Progenitor cell of endocrine pancreas (in vitro differentiated cells): ENCODE measurements around the gene MASP1. TPM values are rescaled to one million over a fixed set of nuclear protein-coding genes. Genes with fewer than 3 reads are reported as not detected.

Experiments
- DNase-seq: peaks from one replicate; pipeline ENCODE4 v3.0.0; 2021; ENCODE audit warnings: low spot score; ENCODE audit not compliant: unreplicated experiment
- H3K27ac Mint-ChIP-seq: 2 replicates; pipeline ENCODE4 v1.8.0; 2021; ENCODE audit warnings: mild to moderate bottlenecking, moderate library complexity, mixed read lengths
- H3K27me3 Mint-ChIP-seq: 2 replicates; pipeline ENCODE4 v1.8.0; 2021; ENCODE audit warnings: mixed read lengths
- H3K36me3 Mint-ChIP-seq: 2 replicates; pipeline ENCODE4 v1.8.0; 2022; ENCODE audit warnings: mixed read lengths; ENCODE audit not compliant: insufficient read depth
- H3K4me1 Mint-ChIP-seq: 2 replicates; pipeline ENCODE4 v1.8.0; 2021; ENCODE audit warnings: low read depth, mixed read lengths
- H3K4me3 Mint-ChIP-seq: 2 replicates; pipeline ENCODE4 v1.8.0; 2021; ENCODE audit warnings: low read depth, mild to moderate bottlenecking, moderate library complexity, mixed read lengths
- H3K9me3 Mint-ChIP-seq: 2 replicates; pipeline ENCODE4 v1.8.0; 2021; ENCODE audit warnings: low read depth, mixed read lengths
- CTCF ChIP-seq: fragments of 200-600 bp; sonication (generic); IDR thresholded peaks from one replicate; pipeline ENCODE4 v1.5.0; 2021; ENCODE audit warnings: antibody characterized with exemption, mild to moderate bottlenecking; ENCODE audit not compliant: unreplicated experiment
- total RNA-seq: library from RNA; stranded (reverse); gene quantifications from 2 replicates; pipeline ENCODE4 v1.2.1, GENCODE V29; 2021

MASP1 gene
- total RNA-seq, 1 donor from 2014 or later = 0.60 TPM

DNA sequence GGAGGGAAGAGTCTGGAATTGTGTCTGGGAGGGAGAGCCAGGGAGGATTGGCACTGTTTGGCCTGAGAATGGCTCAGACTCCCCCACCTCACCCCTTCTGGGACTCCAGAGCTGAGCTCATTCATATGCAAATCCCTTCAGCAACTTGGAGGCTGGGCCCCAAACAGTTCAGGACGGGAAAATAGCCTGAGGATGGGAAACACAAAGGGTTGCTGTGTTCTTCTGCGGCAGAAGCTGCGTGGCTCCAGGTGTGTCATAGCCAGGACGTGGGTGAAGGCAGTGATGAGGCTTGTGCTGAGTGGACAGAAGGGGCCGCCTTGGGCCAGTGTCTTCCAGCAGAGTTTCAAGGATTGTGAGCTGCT, 16.6 kb downstream of the MASP1 start:
- Mint-ChIP-seq H3K27me3 (peaks cover 4% of the 10 kb centered on the region), H3K9me3 (peaks cover 7% of the 10 kb centered on the region), H3K4me1 (peaks cover 17% of the 10 kb centered on the region), H3K36me3 (peaks cover 2% of the 10 kb centered on the region), H3K4me3 (no peak overlapping the region), H3K27ac (no peak overlapping the region)
- no peak for TF ChIP-seq CTCF
- DNase-seq = peak; percentile 11

DNA sequence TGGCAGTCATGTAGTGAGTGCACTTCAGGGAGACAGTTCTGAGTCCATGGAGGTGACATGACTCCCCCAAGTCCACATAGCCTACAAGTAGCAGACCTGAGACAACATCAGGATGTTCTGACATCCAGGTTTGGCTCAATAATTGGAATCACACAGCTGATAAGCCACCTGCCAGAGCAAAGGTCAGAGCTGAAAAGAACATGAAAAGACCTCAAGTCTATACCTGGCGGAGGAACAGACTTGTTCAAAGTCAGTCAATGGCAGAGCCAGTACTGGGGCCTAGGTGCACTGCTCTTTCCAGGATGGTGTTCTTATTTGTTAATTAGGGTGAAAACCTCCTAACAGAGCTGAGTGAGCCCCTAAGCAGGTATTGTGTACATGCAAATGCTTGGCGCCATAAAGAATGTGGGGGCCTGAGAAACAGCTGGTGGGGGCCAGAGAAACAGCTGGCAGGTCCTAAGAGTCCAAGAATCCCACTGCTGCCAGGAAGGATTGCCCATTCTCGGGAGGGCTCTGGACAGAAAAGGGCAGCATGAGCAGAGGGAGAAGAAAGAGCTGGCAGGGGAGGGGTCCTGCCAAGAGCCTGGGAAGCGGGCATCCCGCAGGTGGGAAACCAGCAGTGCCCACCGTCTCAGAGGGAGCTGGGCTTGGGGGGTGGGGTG, 17.1 kb downstream of the MASP1 start:
- no peak overlapping the region for H3K27ac Mint-ChIP-seq
- no peak for TF ChIP-seq CTCF
- H3K4me1 Mint-ChIP-seq = peaks cover 17% of the 10 kb centered on the region
- DNase-seq = no peak
- peaks cover 4% of the 10 kb centered on the region for H3K27me3 Mint-ChIP-seq
- H3K9me3 Mint-ChIP-seq = peaks cover 12% of the 10 kb centered on the region
- peaks cover 6% of the 10 kb centered on the region for H3K36me3 Mint-ChIP-seq
- H3K4me3 Mint-ChIP-seq = no peak overlapping the region

GRCh38 chr3:187271582-187271981, 20.0 kb downstream of the MASP1 start:
- no peak overlapping the region for H3K27ac Mint-ChIP-seq
- H3K36me3 Mint-ChIP-seq = peaks cover 9% of the 10 kb centered on the region
- peaks cover 14% of the 10 kb centered on the region for H3K4me1 Mint-ChIP-seq
- no peaks in the 10 kb centered on the region for H3K27me3 Mint-ChIP-seq
- H3K4me3 Mint-ChIP-seq = no peak overlapping the region
- DNase-seq = no peak
- no peak for TF ChIP-seq CTCF
- H3K9me3 Mint-ChIP-seq = peaks cover 18% of the 10 kb centered on the region

DNA sequence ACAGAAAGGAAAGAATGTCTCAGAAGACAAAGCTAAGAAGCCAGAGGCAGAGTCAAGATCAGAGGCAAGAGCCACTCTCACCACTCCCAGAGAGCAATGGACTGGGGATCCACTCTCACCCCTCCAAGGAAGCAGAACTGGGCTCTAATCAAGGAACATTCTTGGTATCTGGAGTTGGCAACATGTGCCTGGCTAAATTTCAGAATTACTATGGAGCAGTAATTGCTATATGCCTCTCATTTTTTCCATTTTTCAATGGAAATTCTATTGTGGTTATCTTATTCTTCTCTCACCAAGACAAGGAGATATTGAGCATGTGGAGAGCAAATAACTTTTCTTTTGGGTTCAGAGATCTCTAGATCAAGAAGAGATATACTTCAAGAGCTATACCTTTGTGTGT, 22.1 kb downstream of the MASP1 start:
- peaks cover 18% of the 10 kb centered on the region for H3K9me3 Mint-ChIP-seq
- no peak for TF ChIP-seq CTCF

DNA sequence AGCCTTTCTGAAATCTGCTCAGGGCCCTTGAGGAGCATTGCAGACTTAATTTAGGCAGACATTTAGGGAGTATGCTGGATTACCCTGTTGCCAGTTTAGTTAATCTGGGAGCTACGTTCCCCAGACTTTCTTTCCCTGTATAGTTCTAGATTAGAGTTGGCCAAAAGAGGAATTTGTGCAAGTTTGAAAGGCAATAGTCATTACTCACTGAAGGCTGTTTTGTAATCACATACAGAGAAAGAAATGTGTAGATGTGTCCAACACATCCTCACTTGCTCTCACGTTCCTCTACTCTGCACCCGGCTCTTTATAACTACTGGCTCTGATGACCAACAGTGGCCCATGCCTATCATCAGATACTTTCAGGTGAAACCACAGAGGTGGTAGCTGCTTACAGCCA, 24.2 kb downstream of the MASP1 start:
- H3K36me3 Mint-ChIP-seq = peaks cover 9% of the 10 kb centered on the region
- peaks cover 18% of the 10 kb centered on the region for H3K9me3 Mint-ChIP-seq
- TF ChIP-seq CTCF = no peak
- peaks cover 29% of the 10 kb centered on the region for H3K4me1 Mint-ChIP-seq
- no peak overlapping the region for H3K27ac Mint-ChIP-seq
- no peaks in the 10 kb centered on the region for H3K27me3 Mint-ChIP-seq
- no peak overlapping the region for H3K4me3 Mint-ChIP-seq
- DNase-seq = no peak

More for the DNA sequence above, 22.1 kb downstream of the MASP1 start:
- DNase-seq = no peak
- Mint-ChIP-seq H3K4me1 (peaks cover 15% of the 10 kb centered on the region), H3K4me3 (no peak overlapping the region), H3K36me3 (peaks cover 9% of the 10 kb centered on the region), H3K27ac (no peak overlapping the region), H3K27me3 (no peaks in the 10 kb centered on the region)
